Activated T-cell treated with anti-CD3 and anti-CD28 coated beads, Interleukin-2, amount 50 U/mL, for 1 hour (primary cell): Measurements from ENCODE around the gene DNAJC7.

Source experiments
- DNase-seq: peaks from one replicate; pipeline ENCODE4 v3.0.0-alpha.2; 2020

The DNAJC7 gene

GRCh38 chr17:42016941-42017865 lies at the start of gene DNAJC7:
Gene DNAJC7, minus strand, starts transcription at chr17:42017439. Its CDS starts 23 bp downstream, at chr17:42017416.
- peak; percentile 87 for DNase-seq

- no peak for DNase-seq
Observed at GRCh38 chr17:42065201-42065600, 48.0 kb upstream of the DNAJC7 start.

- no peak for DNase-seq
Observed at GRCh38 chr17:42062681-42063080, 45.4 kb upstream of the DNAJC7 start.

GRCh38 chr17:42061646-42062487 lies 44.6 kb upstream of the DNAJC7 start:
- DNase-seq, result no peak

- DNase-seq, result no peak
Observed at GRCh38 chr17:42060231-42060630, 43.0 kb upstream of the DNAJC7 start.

- no peak for DNase-seq
Observed at GRCh38 chr17:42059815-42060214, 42.6 kb upstream of the DNAJC7 start.

- DNase-seq, result no peak
Observed at GRCh38 chr17:42058063-42058462, 40.8 kb upstream of the DNAJC7 start.

GRCh38 chr17:42056635-42057034 lies 39.4 kb upstream of the DNAJC7 start:
- DNase-seq, result no peak

GRCh38 chr17:42055496-42055895 lies 38.3 kb upstream of the DNAJC7 start:
- no peak for DNase-seq

GRCh38 chr17:42055027-42055426 lies 37.8 kb upstream of the DNAJC7 start:
- DNase-seq, result no peak

GRCh38 chr17:42053731-42054500 lies 36.7 kb upstream of the DNAJC7 start:
- DNase-seq, result no peak

GRCh38 chr17:42052346-42052877 lies 35.2 kb upstream of the DNAJC7 start:
- DNase-seq, result no peak

GRCh38 chr17:42051645-42052044 lies 34.4 kb upstream of the DNAJC7 start:
- DNase-seq, result no peak

- no peak for DNase-seq
Observed at GRCh38 chr17:42051013-42051400, 33.8 kb upstream of the DNAJC7 start.

- DNase-seq, result peak; percentile 59
Observed at GRCh38 chr17:42050393-42051012, 33.3 kb upstream of the DNAJC7 start, which contains the start of gene C17orf113. Gene C17orf113, minus strand, starts transcription at chr17:42050601. Its CDS starts 7,225 bp downstream, at chr17:42043376.

GRCh38 chr17:42049834-42050392 lies 32.7 kb upstream of the DNAJC7 start:
- DNase-seq, result no peak

GRCh38 chr17:42047343-42047742 lies 30.1 kb upstream of the DNAJC7 start:
- no peak for DNase-seq

GRCh38 chr17:42045719-42046118 lies 28.5 kb upstream of the DNAJC7 start:
- DNase-seq, result no peak

GRCh38 chr17:42042598-42043319 lies 25.5 kb upstream of the DNAJC7 start:
- no peak for DNase-seq

- DNase-seq, result no peak
Observed at GRCh38 chr17:42041619-42042018, 24.4 kb upstream of the DNAJC7 start.

- no peak for DNase-seq
Observed at GRCh38 chr17:42040818-42041217, 23.6 kb upstream of the DNAJC7 start.
